HAP-1 (cell line): ENCODE results near the gene GRM5.
"Not testable (repeated sequence)": the region's sequence is repeated elsewhere in the genome, so short reads cannot be mapped to it uniquely, and the experiment has no call there.

Experiments used
- DNase-seq, 2 experiments: peaks; one replicate each; pipeline ENCODE4 v3.0.0-alpha.2; 2016 to 2020; ENCODE audit warnings: low spot score in 2 of 2
- H3K27me3 ChIP-seq: fragments of 250-450 bp; sonication (Bioruptor Pico); 2 replicates; pipeline ENCODE4 v1.5.1; 2020; ENCODE audit warnings: low read depth, mild to moderate bottlenecking, moderate library complexity
- H3K36me3 ChIP-seq: fragments of 250-450 bp; sonication (Bioruptor Pico); replicated peaks from 2 replicates; pipeline ENCODE4 v1.5.1; 2020; ENCODE audit warnings: mild to moderate bottlenecking
- H3K4me1 ChIP-seq: fragments of 250-450 bp; sonication (Bioruptor Pico); 2 replicates; pipeline ENCODE4 v1.5.1; 2020; ENCODE audit warnings: mild to moderate bottlenecking
- H3K4me3 ChIP-seq: fragments of 250-450 bp; sonication (Bioruptor Pico); 2 replicates; pipeline ENCODE4 v1.5.1; 2020; ENCODE audit warnings: mild to moderate bottlenecking, moderate library complexity
- H3K9me3 ChIP-seq: fragments of 250-450 bp; sonication (Bioruptor Pico); 2 replicates; pipeline ENCODE4 v1.5.1; 2020; ENCODE audit warnings: mild to moderate bottlenecking, moderate library complexity
- in situ Hi-C: fragments of 300-500 bp; cut with MboI; formaldehyde crosslinking; loops from 3 replicates; pipeline ENCODE4 v1.14.3; 2020; ENCODE audit warnings: low sequenced_read_pairs, inconsistent platforms, mixed read lengths

Gene GRM5

DNA sequence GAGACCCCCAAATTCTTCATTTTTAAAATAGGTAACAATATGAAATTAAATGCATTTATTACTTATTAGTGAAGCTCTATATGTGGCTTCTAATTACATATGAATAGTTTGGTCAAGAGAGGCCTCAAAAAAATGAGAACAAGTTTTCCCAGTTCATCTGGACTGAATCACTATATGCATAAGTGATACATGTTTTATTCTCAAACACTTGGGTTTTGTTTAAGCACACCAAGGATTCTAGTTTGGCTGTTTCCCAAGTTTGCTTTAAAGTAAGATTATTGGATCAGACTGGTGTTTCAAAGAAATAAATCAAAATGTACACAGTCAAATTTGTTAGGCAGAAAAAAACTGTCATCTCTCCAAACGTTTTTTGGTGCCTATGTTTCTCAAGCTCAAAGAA is 136.1 kb downstream of the GRM5 start:
- H3K4me1 ChIP-seq, H3K4me3 ChIP-seq, H3K36me3 ChIP-seq, H3K9me3 ChIP-seq, in situ Hi-C loops, DNase-seq, H3K27me3 ChIP-seq: not testable (repeated sequence)

DNA sequence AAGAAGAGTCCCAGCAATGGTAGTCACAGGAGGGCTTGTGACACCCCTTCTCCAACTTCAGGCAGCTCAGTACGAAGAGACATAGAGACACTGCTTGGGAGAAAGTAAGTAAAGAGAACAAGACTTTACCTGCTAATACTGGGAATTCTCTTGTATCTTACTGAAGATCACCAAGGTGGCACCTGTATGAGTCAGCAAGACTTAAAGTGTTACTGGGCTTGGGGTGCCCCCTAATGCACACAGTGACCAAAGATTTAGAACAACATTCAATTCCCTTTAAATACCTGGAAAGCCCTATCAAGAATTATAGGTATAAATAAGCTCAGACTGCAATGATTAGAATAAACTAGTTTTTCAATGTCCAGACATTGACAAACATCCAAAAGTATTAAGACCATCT is 148.7 kb downstream of the GRM5 start:
- H3K4me1 ChIP-seq, H3K4me3 ChIP-seq, H3K36me3 ChIP-seq, DNase-seq, in situ Hi-C loops, H3K27me3 ChIP-seq, H3K9me3 ChIP-seq: not testable (repeated sequence)

DNA sequence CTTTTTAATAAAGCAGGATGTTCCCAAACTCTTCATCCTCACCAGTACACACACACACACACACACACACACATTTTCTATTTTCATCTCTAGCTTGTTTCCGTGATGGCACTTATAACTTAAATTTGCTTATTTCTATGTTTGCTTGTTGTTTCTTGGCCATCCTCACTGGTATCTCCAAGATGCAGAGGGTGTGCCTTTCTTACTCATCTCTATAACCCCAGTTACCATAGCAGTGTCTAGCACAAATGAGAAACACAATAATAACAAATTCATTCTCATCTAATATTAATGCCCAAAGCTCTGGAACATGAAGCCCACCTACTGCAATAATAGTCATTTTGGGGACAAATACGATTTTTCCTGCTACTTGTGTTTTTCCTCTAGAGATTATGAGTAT is 156.3 kb downstream of the GRM5 start:
- in situ Hi-C loops = no loop called here
- no peaks in the 10 kb centered on the region for H3K4me1 ChIP-seq
- H3K9me3 ChIP-seq = no peaks in the 10 kb centered on the region
- H3K36me3 ChIP-seq = no peaks in the 10 kb centered on the region
- no peak for DNase-seq
- H3K27me3 ChIP-seq = no peaks in the 10 kb centered on the region
- no peak overlapping the region for H3K4me3 ChIP-seq

DNA sequence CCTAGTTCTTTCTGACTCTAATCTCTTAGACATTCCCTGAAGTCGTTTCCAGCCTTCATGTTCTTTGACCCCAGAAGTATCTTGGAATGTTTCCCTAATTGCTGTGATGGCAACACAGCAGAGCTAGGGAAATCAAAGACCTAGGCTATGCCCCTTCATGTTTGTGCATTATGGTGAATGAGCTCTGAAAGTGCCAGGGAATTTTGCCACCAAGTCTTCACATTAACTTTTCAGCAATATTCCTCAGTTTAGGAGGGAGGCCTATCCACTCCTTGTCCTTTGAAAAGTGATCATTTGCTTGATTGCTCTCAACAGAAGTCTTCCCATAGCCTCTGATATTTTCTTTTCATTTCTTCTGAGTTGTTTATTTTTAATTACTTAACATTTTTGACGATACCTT is 164.3 kb downstream of the GRM5 start:
- H3K4me1 ChIP-seq, H3K27me3 ChIP-seq, H3K4me3 ChIP-seq, in situ Hi-C loops, H3K9me3 ChIP-seq, DNase-seq, H3K36me3 ChIP-seq: not testable (repeated sequence)

DNA sequence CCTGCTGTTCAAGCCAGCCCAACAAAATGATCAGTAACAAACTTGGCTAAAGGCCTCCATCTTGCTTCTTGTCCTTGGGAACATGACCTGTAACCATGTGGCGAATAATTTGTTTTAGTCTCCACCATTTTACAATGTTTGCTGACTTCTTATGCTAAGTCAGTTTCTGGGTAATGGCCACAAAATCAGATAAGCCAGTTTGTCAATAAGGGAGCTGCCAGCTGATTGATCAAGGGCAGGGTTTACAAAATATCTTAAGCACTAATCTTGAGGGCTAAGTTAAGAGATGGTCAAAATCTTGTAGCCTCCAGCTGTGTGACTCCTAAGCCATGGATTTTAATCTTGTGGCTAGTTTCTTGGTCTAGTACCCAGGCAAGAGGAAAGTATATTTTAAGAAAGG is 176.9 kb downstream of the GRM5 start:
- H3K9me3 ChIP-seq = not testable (repeated sequence)

DNA sequence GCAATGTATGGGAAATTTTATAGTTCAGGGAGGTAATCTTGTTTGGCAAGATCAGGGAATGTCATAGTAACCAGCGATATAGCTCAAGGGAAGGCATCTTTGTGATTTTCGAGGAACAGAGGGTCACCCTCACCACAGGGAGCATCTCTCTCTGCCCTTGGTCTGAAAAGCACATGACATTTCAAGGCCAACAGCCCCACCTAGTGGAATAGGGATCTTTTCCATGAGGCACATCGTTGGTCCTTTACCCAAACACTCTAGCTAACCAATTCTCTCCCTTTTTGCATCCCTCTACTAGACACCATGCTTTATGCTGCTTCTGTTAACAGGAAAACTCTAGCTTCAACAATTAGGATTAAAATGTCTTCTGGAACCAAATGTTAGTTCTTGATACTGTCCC is 179.0 kb downstream of the GRM5 start:
- peak; percentile 20 to 67 for DNase-seq
- Histone ChIP-seq H3K4me3 (no peak overlapping the region), H3K36me3 (no peaks in the 10 kb centered on the region), H3K9me3 (no peaks in the 10 kb centered on the region), H3K4me1 (no peaks in the 10 kb centered on the region), H3K27me3 (no peaks in the 10 kb centered on the region)
- in situ Hi-C loops = no loop called here

More for the DNA sequence above, 176.9 kb downstream of the GRM5 start:
- H3K36me3 ChIP-seq, in situ Hi-C loops, DNase-seq, H3K4me3 ChIP-seq, H3K27me3 ChIP-seq, H3K4me1 ChIP-seq: not testable (repeated sequence)

DNA sequence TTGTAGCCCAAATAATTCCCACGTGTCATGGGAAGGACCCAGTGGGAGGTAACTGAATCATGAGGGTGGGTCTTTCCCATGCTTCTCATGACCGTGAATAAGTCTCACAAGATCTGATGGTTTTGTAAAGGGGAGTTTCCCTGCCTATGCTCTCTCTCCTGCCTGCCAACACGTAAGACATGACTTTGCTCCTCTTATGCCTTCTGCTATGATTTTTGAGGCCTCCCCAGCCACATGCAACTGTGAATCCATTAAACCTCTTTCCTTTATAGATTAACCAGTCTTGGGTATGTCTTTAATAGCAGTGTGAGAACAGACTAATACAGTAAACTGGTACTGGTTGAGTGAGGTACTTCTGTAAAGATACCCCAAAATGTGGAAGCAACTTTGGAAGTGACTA is 183.0 kb downstream of the GRM5 start:
- not testable (repeated sequence) for H3K4me1 ChIP-seq

DNA sequence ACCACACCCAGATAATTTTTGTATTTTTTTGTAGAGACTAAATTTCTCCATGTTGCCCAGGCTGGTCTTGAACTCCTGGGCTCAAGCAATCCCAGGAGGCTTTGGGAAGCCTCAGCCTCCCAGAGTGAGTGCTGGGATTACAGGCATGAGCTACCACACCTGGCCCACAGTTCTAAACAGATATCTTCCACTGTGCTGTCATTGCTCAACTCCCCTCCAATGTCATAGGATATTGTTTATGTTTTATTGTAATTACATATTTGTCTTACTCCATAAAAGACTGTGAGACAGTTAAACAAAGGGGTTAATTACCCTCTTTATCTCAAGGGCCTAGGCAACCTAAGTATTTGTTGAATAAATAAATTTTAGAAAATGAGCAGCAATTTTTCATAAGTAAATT is 204.2 kb downstream of the GRM5 start:
- H3K4me3 ChIP-seq = no peak overlapping the region
- H3K27me3 ChIP-seq = no peaks in the 10 kb centered on the region
- DNase-seq = no peak
- H3K9me3 ChIP-seq = no peaks in the 10 kb centered on the region
- no peaks in the 10 kb centered on the region; the same call in 1 of the 2 replicates for H3K4me1 ChIP-seq
- H3K36me3 ChIP-seq = no peaks in the 10 kb centered on the region
- in situ Hi-C loops = no loop called here

More for the DNA sequence above, 183.0 kb downstream of the GRM5 start:
- H3K27me3 ChIP-seq, DNase-seq, H3K4me3 ChIP-seq, H3K9me3 ChIP-seq, H3K36me3 ChIP-seq, in situ Hi-C loops: not testable (repeated sequence)

DNA sequence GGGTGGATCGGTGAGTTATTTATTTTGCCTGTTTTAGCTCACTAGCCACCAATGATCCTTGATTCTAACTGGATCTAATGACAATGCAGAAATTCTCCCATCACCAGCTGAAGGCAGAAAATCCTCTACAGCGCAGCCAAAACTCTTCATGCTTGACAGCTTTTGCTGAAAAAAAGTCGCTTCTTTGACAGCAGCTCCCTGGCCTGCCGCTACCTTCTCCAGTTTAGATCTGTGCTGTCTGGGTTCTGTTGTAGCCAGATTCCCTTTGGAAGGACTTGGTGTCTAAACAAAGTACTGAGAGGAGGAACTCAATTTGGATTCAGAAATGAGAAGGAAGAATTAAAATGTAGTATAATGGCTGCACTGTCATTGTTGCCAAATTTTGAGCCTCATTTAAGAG is 205.4 kb downstream of the GRM5 start:
- H3K4me1 ChIP-seq, H3K9me3 ChIP-seq, in situ Hi-C loops, H3K36me3 ChIP-seq, DNase-seq, H3K27me3 ChIP-seq, H3K4me3 ChIP-seq: not testable (repeated sequence)

DNA sequence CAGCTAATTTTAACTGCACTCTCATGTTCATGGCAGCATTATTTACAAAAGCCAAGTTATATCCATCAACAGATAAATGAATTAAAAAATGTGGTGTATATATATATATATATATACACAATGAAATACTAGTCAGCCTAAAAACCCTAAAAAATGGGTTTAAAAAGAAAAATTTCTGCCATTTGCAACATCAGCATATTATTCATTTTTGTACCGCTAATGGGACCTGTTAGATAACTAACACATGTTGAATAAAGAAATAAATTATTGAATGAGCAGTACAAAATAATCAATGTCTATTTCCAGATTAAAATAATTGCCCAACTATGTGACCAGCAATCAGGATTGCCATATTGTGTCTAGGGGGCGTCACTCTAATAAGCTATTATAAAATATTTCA is 211.8 kb downstream of the GRM5 start:
- DNase-seq, in situ Hi-C loops, H3K9me3 ChIP-seq, H3K36me3 ChIP-seq, H3K27me3 ChIP-seq, H3K4me3 ChIP-seq, H3K4me1 ChIP-seq: not testable (repeated sequence)

DNA sequence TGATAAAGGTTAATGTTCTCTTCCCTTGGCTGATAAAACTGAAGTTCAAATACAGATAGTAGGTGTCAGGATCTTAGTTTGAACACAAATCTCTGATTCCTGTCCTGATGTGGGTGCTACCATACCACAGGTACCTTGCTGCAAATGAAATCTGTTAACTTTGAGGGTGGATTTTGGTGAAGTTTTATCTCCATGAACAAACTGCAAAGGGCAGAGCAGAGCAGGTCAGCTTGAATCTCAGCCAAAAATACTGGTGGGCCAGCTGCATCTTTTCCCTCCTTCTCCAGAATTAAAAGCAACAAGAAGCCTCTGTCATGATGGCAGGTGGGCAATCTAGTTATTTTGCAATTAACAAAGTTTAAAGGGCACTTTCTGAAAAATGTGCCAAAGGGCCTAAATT is 214.2 kb downstream of the GRM5 start:
- H3K27me3 ChIP-seq, H3K9me3 ChIP-seq, H3K36me3 ChIP-seq, DNase-seq, H3K4me3 ChIP-seq, H3K4me1 ChIP-seq, in situ Hi-C loops: not testable (repeated sequence)

DNA sequence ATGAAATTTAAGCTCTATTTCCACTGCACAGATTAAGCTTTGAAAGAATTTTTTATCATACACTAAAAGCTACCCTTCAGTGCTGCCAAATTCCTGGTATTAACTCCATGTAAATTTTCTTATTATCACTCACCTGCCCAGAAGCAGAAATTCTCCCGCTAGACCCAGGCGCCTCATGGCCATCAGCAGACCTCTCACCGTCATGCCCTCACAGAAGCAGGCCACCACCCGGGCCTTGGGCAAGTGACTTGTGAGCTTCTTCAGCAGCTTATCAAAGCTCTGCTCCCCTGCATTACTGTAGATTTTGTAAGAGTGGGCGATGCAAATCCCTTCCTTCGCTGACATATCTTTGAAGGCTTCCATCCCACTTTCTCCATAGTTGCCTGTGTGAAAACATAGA is 216.0 kb downstream of the GRM5 start:
- DNase-seq, H3K36me3 ChIP-seq, H3K4me1 ChIP-seq, H3K27me3 ChIP-seq, H3K4me3 ChIP-seq, H3K9me3 ChIP-seq, in situ Hi-C loops: not testable (repeated sequence)

DNA sequence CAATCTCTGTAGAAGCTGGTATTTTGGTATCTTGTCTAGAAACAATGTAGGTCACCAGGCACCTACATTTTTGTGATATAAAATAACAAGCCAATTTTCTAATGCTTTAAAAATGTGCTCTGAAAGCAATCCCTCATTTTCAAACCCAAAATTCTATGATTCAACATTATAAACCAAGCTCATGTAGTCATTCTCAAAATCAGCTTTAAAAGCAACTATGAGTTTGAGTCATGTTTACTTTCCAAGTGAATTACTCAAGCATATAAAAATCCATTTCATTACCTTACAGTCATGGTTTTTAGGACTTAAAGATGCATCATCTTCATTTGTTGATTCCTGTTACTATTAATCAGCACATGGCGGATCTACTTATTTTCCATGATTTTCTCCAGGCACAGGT is 216.4 kb downstream of the GRM5 start:
- in situ Hi-C loops = no loop called here
- H3K27me3 ChIP-seq = no peaks in the 10 kb centered on the region
- H3K9me3 ChIP-seq = no peaks in the 10 kb centered on the region
- no peaks in the 10 kb centered on the region for H3K4me1 ChIP-seq
- no peaks in the 10 kb centered on the region for H3K36me3 ChIP-seq
- H3K4me3 ChIP-seq = no peak overlapping the region
- DNase-seq = no peak

DNA sequence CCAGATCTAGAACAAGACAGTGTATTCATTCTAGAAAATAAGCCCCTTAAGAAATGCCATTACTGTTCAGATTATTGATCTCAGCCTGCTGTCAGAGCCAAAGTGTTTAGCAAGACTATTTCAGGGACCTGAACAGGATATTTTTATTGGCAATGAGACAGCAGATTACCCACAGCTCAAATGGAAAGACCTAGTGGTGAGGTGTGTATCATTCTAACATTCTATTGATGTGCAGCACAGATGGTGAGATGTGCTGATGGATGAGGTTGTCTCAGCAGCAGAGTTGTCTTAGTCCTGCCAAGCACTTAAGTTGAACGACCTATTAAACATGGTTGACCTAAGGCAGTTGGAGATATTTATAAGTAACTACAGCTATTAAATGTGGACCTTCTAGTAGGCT is 219.5 kb downstream of the GRM5 start:
- H3K36me3 ChIP-seq, DNase-seq, H3K4me3 ChIP-seq, H3K27me3 ChIP-seq, in situ Hi-C loops, H3K9me3 ChIP-seq, H3K4me1 ChIP-seq: not testable (repeated sequence)

DNA sequence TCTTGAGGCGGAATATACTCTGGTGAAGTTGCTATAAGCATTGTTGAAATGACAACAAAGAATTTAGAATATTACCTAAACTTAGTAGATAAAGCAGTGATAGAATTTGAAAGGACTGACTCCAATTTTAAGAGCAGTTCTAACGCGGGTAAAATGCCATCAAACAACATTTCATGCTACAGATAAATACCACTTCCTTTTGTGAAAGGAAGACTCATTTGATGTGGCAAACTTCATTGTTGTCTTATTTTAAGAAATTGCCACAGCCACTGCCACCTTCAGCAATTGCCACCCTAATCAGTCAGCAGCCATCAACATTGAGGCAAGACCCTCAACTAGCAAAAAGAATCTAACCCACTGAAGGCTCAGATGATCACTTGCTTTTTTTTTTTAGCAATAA is 220.8 kb downstream of the GRM5 start:
- DNase-seq, H3K4me1 ChIP-seq, H3K27me3 ChIP-seq, H3K36me3 ChIP-seq, in situ Hi-C loops, H3K4me3 ChIP-seq, H3K9me3 ChIP-seq: not testable (repeated sequence)
